Skin epidermis (tissue), 12 donors: ENCODE results near the gene MAP7.
A peak's percentile ranks its signal among the peaks of the same experiment; 100 is the strongest.
"Not testable (repeated sequence)": the region's sequence is repeated elsewhere in the genome, so short reads cannot be mapped to it uniquely, and the experiment has no call there.

ENCODE experiments used
- H3K27ac ChIP-seq, 21 experiments: fragments of 200-600 bp; sonication (generic) in 11 of 21; one replicate each; pipeline ENCODE4 v1.5.0; 2020; ENCODE audit warnings: mild to moderate bottlenecking in 3 of 21, inconsistent platforms in 2 of 21, moderate library complexity in 2 of 21
- H3K4me3 ChIP-seq, 7 experiments: fragments of 200-600 bp; sonication (generic) in 2 of 7; one replicate each; pipeline ENCODE4 v1.5.0; 2020; ENCODE audit warnings: inconsistent platforms in 2 of 7, mild to moderate bottlenecking in 2 of 7, moderate library complexity in 1 of 7

Gene MAP7

DNA sequence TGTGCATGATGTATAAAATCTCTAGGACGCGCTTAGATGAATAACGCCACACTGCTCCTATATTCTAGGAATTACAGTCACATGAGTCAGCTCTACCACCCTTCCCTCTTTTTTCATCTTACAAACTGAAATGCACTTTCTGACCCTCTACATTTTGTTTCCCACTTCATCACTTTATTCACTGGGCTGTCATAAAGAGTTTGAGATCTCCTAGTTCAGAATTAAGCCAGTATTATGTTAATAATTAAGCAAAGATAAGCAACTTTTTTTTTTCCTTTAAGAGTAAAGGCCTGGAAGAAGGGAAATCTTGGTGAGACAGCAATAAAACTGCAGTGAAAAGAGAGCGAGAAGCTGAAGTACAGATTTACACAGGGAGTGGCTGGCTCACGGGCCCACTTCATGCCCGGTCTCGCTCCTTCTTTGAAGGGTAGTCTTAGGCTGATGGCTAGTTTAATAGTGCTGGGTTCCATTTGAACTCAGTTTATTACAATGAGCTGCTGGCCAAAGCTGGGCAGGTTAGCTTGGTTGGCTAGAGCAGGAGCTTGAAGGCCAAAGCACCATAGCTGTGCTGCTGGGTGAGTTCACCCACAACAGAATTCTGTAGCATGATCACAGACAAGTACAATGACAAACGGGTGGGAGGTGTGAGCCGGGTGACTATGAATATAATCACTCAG, 110.6 kb downstream of the MAP7 start:
- Histone ChIP-seq H3K27ac (peak overlapping the region in 3 of 21 experiments; percentile 0 to 60 (median 39)), H3K4me3 (no peak overlapping the region)

DNA sequence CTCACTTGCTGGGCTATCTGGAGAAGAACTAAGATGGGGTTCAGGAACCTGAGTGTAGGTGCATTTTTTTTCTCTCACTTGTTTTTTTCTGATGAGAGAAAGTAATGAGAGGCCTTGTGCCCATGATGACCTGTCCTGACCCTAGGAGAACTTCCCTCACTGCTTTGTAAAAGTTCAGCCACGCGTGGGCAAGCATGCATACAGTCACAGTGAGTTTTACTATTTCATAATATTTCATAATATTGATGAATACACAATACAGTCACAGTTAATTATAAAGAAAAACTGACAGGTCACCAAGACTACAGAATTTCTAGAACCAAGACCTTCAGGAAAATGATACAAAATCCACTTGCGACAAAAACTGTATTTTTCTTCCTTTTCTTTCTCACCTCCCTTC, 111.8 kb downstream of the MAP7 start:
- H3K4me3 ChIP-seq = no peak overlapping the region
- no peak overlapping the region for H3K27ac ChIP-seq

DNA sequence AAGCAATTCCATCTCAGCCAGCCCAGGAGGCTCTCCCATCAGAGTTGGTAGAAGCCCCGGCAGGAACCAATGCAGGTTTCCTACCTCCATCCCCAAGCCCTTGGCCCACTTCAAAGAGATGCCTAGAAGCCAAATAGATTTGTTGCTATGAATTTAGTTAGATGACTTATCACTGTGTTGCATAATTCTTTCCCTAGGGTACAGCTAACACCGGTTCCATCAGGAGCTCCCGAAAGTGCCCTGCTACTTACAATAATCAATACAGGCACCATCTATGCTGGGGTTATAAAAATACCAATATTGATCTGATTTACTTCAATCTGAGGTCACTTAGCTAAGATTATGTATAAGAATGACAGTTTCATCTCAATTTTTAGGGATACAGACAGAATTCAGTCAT, 113.0 kb downstream of the MAP7 start:
- no peak overlapping the region for H3K4me3 ChIP-seq
- H3K27ac ChIP-seq = no peak overlapping the region

DNA sequence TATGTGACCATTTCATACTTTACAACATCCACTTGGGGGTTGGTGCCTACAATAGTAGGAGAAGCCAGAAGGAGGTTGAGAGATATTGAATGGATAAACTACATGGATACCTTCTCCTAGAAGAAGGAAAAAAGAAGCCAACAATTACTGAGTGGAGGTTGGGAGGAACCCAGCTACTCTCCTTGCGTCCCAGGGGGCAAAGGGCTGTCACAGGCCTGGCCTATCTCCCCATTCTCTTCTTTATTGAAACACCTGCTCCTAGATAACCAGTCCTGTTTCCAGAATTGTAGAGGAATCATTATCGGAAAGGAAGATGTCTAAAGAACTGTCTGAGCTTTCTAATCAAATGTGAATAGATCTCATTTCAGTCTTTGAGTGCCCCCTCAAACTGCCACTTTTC, 115.1 kb downstream of the MAP7 start:
- Histone ChIP-seq H3K27ac (no peak overlapping the region), H3K4me3 (no peak overlapping the region)

DNA sequence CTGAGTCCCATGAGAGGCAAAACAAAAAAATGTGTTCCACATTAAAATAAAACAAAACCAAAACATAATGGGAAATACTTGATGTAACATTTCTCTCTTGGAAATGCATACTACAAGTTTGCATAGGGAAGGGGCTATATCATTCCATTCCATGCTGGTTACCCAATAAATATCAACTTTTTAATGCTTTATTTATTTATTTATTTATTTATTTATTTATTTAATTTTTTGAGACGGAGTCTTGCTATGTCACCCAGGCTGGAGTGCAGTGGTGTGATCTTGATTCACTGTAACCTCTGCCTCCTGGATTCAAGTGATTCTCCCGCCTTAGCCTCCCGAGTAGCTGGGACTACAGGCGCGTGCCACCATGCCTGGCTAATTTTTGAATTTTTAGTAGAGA, 118.9 kb downstream of the MAP7 start:
- not testable (repeated sequence) for H3K4me3 ChIP-seq, H3K27ac ChIP-seq

DNA sequence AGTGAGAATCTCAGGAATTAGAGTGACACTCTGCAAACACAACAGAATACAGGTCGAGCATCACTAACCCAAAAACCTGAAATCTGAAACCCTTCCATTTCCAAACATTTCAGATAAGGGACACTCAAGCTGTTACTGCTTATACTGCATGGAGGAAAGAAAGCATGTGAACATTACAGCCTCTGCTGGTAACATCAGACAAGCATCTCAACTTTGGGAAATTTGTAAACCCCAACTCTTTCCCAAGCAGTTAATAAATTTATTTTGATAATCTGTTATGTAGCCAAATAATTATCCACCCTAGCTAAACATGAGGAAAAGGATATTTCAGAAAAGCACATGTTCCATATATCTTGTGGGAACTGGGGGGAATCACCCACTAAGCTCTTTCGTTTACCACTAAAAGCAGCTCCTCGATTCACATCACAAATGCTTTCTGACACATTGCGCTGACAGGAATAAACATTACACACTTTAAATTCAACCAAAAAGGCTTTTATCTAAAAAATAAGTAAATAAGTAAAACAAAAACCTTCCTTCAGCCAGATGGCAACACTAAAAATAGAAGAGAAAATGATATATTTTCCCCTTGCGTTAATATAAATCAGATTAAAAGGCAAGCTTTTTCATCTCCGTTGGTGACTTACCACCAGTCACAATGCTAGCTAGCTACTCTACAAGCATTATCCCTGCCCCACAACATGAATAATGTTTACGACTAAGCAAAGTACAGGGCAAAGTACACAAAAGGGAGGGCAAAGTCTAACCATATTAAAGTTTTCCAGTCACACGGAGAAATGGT, 120.8 kb downstream of the MAP7 start:
- H3K4me3 ChIP-seq = no peak overlapping the region
- H3K27ac ChIP-seq = no peak overlapping the region

DNA sequence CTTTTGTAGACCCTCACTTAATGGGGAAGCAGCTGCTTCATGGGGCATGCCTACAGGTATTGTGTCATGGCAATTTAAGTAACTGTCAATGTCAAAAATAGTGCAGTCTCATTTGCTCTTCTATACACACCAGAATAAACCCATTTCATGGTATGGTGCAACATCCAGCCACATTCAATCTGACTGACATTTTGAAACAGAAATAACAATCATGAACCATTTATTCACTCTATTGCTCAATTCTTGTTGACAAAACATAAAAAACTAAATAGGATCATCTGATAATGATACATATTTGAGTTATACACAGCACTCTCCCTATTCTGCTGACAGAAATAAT, 122.9 kb downstream of the MAP7 start:
- no peak overlapping the region for H3K27ac ChIP-seq
- H3K4me3 ChIP-seq = no peak overlapping the region

DNA sequence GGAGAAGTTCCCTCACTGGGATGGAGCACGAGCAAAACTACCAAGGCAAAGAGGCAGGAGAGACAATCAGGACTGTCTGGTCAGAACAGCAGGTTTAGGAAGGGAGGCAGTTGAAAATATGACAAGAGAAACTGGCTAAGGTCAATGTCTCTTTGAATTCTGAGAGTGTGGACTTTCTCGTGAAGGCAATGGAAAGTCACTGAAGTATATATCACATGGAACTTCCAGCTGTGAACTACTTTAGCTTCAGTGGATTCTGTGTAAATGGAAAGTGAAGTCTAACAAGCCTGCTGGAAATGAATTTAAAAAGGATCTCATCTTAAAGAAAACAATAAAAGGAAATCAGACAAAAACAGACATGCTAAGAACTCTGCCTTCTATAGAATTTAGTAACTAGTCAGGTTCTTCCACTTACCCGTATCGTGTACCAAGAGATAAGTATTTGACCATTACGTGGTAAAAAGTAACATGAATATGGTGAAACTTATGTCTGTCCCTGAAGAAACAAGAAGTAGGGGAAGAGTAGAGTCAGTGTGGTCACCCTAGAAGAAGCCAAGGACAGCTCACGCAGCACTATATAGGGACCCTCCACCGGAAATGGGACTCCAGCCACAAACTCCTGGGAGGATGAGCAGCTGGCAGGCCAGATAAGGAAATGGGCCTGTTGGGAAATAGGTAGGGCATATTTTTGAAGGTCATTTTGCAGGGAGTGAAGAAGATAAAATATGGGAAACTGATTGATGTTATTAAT, 123.4 kb downstream of the MAP7 start:
- H3K27ac ChIP-seq = no peak overlapping the region
- H3K4me3 ChIP-seq = no peak overlapping the region

DNA sequence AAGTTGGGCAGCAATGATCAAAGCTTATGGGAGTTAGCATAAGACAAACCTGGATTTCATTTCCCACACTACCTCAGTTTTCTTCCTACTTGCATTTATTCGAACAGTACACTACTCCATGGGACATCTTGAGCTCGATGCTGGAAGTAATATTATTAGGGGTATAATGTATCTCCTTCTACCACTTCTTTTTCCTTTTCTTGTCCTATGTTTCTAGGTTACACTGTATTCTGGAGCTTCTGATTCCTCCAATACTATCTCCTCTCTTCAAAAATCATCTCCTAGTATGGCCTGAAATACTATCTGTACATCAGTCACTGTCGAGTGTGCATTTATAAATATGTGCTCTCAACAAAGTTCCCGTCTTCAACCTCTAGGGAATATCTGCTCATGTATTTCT, 124.4 kb downstream of the MAP7 start:
- Histone ChIP-seq H3K27ac (no peak overlapping the region), H3K4me3 (no peak overlapping the region)

DNA sequence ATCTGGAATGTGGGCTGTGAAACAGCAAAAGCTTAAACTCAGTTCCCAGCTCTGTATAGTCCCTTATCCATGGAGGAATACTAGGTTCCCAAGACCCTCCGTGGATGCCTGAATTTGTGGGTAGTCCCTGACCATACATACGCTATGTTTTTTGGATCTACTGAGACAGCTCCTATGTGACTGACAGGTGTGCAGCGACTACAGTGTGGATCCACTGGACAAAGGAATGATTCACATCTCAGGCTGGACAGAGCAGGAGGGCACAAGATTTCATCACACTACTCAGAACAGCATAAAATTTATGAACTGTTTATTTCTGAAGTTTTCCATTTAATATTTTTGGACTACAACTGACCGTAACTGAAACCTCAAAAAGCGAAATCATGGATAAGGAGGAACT, 125.3 kb downstream of the MAP7 start:
- Histone ChIP-seq H3K4me3 (no peak overlapping the region), H3K27ac (no peak overlapping the region)

DNA sequence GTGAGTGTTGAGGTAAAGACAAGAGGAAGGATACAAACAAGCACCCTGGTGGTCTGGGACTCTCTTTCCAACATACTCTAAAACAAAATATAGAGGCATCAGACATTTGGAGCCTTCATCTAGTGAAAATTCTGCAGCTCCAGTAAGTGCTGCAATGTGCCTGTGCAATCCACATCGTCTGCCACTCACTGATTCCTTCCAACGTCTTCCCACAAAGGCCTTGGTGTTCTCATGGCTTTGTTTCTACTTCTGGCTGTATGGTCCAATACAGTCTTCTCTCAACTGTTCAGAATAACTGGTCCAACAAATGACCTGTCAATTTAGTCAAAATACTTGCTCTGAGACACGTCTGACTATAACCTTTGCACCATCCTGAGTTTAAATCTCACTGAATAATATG, 125.8 kb downstream of the MAP7 start:
- no peak overlapping the region for H3K4me3 ChIP-seq
- H3K27ac ChIP-seq = no peak overlapping the region

DNA sequence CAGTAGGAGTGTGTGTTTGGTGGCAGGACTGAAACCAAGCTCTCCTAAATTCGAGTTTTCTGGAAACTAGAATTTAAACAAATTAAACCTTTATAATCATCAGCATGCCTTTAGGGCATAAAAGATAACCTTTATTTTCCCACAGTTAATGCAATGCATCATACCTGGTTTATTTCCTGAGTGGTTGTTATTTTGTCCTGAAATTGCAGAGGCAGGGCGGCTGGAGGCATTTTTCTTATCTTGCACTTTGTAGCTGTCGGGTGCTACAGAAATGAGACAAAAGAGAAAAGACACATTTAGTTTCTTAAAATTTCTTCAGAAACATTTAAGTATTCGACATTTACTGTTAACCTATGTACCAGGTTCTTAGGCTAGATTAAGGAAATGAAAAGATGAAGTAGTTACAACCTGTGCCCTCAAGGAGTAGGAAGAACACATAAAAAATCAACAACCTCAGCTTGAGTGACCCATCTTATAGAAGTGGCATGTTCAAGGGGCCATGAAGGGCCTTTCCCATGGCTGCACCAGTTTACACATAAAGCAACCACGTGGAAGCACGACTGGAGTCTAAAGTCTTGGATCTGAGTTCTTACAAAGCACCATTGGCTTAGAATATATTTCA, 128.6 kb downstream of the MAP7 start:
- H3K4me3 ChIP-seq = no peak overlapping the region
- H3K27ac ChIP-seq = no peak overlapping the region

DNA sequence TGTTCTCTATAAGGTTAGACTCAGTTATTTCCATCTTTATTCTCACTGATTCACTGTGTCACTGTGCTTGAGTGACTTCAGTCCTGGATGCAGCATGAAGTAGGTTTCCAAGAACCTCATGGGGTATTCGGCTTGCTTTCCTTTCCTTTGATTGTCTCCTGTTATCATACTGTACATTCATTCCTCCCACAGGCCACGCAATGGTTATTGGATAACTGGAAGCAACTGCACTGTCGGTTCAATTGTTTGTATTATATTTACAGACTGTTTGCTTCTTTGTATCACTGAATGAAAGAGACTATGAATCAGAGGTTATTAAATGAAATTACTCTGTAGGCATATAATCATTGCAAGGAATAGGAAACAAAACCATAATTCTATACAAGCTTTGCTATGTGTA, 129.4 kb downstream of the MAP7 start:
- Histone ChIP-seq H3K4me3 (no peak overlapping the region), H3K27ac (no peak overlapping the region)

DNA sequence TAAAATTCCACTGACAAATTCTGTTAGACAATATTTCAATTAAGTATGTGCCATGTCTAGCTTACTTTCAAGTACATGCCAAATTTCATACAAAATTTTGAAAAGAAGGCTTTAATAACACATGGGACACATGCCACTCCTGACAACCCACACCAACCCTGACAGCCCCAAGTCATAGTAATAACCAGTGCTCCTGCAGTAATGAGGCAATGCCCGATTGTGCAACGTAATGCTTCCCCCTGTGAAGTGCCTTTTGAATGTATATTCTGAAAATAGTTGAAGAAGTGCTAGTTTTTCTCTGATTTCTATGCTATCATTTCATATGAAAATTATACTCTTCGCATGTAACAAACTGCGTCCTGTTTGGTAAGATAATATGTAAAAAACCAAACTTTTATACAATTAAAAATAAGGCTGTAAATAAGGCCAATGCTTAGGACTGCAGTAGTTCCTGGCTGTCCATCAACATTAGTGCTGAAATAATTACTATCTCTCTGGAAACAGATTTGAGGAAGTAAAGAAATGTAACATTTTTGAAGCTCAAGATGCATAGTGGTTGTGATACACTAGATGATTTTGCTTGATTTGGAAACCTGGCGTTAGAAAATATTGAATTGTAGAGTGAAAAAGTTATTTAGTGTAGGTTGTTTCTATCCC, 134.7 kb downstream of the MAP7 start:
- H3K4me3 ChIP-seq = no peak overlapping the region
- no peak overlapping the region for H3K27ac ChIP-seq

DNA sequence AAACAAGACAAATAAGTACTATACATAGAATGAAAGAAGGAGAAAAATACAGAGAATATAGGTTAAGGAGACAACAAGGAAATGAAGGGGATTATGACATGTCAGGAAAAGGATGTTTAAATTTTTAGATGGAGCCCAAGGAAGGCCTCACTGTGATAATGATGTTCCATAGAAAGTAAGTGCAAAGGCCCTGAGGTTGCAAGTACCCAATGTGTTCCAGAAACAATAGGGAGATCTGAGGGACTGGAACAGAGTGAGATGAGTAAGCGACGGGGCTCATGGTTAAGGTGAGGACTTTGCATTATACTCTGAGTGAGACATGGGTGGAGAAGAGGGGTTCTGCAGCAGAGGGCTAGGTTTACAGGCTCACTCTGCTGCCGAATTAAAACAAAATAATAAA, 137.8 kb downstream of the MAP7 start:
- no peak overlapping the region for H3K4me3 ChIP-seq
- no peak overlapping the region for H3K27ac ChIP-seq

DNA sequence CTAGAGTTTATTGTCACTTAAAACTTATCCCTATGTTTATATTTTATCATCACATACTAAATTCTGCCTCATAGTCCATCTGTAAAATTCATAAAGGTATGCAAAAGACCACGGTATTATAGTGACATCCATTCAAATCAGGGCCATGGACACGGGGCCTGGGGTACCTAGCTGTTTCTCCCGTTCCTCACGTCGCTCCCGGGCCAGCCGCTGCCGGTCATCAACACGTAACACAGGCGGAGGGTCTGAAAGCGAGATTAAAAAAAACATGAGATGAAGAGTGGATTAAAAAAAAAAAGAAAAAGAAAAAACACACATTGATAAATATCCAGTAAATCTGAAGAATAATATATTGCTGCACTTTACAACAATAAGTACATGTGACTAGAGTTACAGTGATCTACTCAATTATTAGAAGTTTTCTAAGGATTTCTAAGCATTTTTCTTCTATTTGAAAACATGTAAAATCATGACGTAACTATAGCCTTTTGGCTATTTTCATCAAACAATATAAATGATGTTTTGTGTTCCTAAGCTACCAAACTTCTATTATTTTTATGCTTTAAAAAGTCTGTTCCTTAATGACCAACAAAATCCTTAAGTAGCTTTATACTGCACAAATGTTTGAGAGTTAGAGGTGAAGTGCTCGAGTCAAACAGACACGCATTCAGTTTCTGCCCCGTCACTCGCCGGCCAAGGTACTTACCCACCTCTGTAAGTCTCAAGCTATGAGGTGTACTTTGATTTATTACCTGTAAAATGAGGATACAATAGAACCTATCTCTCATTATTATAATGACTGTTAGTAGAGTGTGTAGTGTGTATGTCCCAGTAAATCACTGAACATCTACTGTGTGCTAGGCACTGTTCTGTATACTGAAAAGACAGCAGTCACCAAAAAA, 138.5 kb downstream of the MAP7 start:
- no peak overlapping the region for H3K27ac ChIP-seq
- no peak overlapping the region for H3K4me3 ChIP-seq

DNA sequence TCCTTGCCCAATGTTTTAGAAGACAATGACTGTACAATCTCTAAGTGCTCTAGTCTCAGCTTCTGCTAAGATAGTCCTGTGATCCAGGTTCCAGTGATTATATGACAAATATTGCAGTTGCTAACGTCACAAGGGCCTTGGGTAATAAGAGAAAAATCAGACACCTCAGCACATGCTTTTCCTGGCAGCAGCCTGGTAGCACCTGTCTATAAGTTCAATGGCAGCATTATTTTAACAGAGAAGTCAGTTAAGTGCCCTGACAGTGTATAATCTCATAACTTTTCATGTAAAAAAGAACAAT, 139.2 kb downstream of the MAP7 start:
- Histone ChIP-seq H3K4me3 (no peak overlapping the region), H3K27ac (no peak overlapping the region)

DNA sequence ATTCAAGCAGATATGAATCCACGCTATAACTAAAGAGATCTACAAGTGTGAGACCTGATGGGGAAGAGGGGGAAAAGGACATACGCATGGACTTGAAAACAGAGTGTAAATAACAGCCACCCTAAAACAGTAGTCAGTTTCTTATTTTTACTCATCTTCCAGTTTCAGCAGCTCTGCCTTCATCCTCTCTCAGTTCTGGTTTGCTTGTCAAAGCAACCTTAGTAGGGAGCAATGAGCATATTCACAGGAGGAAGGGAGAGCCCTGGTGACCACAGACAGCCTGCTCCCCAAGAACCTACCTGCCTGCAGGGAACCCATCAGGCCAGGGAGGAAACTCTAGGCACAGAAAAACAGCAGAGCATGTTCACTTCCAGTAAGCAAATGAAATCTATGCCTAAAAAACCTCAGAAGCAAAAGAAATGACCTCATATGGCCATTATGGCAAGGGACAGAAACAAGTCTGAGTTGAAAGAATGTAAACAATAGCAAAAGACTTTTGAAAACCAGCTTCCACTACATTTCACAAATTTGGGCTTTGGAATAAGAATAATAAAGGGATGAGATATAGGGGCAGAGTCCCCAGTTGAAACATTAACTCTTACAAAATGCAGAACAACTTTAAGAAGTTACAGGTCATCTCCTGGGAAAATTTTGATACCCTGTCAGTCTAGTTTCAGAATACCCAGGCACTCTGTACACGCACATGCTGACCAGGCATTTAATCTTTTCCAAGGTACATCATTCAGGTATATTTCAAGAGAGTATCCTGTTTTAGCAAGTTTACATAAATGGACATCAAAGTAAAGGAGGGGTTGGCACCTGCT, 139.8 kb downstream of the MAP7 start:
- Histone ChIP-seq H3K27ac (peak overlapping the region in 3 of 21 experiments; percentile 2 to 48 (median 41)), H3K4me3 (no peak overlapping the region)
